NK-92 (cell line): ENCODE data around the gene RHBDD1.

Source experiments
- DNase-seq: peaks from one replicate; lab custom pipeline; 2025; ENCODE audit not compliant: unreplicated experiment; lab: John Stamatoyannopoulos, UW

Gene RHBDD1

DNA sequence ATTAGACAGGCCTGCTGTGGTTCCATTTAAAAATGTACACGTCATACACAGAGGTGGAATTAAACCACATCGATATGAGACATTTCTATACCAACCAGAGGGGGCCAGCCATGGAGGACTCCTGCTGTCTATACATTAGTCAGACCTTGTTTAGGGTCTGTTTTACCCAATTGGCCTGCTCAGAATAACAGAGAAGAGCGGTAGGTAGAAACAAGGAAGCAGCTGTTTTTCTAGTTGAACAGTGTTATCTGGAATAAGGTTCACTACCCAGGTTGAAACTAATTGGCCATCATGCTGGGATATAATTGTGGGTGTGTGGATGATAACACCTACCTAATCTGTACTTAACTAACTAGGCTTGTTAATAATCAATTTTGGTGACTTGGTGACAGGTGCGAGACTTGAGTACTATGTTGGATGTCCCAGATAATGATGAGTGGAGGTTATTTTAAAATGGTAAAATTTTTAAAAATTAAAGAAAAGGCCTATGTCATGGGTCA lies 47.5 kb downstream of the RHBDD1 start:
- DNase-seq, result no peak

DNA sequence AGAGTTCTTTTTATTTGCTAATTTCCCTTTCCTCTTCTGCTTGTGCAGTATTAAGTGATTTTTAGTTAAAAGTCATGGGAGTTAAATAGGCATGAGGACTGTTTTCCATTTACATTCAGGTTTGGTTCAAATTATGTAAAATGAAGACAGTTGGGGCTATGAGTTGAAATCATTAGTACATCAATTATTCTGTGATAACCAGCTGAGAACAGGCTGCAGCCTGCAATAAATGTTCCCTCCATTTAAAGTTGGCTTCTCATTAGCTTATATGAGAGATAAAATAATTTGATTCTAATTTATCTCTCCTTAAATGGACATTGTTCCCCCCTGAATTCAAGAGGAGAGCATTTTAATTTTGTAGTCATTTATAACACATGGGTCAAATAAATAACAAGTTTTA lies 48.3 kb downstream of the RHBDD1 start:
- DNase-seq, result no peak

DNA sequence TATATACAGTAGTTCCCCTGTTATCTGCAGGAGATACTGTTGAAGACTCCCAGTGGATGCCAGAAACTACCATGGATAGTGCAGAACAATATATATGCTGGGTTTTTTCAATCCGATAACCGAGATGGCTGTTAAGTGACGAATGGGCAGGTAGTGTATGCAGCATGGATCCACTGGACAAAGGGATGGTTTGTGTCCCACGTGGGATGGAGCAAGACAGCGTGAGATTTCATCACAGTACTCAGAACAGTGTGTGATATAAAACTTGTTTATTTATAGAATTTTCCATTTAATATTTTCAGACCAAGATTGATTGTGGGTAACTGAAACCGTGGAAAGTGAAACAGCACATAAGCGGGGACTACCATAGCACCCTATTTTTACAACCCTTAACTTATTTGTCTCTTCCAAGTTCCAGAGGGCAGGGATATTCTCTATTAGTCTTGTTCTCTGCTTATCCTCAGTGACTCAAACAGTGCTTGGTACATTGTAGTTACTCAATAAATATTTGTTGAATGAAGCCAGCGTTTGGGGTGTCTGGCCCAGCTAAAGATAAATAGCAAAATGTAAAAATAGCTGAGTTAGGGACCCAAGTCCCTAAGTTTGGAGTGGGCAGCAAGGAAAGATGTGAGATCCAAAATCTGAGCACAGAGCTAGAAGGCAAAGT lies 50.0 kb downstream of the RHBDD1 start:
- DNase-seq, result no peak

DNA sequence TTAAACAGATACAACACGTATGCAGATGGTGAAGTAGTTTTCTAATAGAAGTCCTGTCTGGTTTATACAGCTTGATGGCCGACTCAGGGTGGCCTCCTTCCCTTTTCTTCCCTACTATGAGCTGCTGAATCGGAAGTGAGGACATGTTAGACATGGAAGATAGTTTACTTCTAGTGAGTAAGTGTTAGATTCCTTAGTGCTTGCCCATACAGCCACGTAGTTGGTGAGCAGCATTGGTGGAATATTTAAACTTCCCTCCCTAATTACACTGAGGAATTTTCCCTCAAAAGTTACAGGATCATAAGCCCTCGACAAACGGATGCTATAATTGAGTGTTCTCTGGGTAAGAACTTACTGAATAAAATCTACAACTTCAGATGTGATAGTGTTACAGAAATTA lies 52.1 kb downstream of the RHBDD1 start:
- DNase-seq, result no peak

DNA sequence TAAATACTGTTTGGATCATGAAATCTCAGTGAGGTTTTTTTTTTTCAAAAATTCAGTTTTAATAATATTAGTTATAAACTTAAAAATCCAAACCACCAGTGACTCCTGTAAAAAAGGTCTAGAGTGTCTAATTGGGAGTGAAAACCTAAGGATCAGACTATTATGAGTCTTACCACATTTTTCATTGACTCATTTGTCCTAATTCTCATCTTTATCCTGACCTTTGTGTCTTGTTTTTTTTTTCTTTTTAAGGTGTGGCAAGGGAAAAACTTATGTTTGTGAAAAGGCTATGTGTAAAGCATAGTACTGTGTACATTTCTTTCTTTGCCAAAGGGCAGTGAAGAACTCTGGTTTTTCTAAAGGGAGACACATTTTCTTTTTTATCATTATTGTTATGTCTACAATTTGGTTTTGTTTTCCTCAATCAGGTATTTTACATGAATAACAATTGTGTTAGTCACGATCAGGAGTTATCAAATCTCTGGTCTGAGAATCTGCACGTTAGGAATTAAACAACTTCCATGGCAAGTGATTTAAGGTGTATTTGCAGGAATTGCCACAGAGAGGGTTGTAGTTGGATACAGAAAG lies 52.6 kb downstream of the RHBDD1 start:
- DNase-seq, result no peak

DNA sequence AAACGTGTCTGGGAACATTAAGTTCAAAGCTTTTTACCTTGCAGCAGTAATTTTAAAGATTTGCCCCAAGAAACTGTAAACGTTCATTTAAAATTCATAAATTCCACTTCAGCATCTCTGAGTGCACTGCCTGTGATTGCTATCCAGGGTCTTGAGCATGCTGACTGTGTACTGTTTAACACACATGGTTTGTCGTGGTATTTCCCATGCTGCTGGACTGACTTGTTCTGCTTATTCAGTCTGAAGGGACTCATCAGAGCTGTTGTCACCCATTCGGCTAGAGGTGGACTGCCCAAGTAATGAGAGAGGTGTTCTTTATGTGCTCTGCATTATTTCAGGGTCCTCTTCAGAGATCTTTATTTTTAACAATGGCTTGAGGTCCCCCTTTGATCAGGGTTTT lies 53.1 kb downstream of the RHBDD1 start:
- DNase-seq, result no peak

DNA sequence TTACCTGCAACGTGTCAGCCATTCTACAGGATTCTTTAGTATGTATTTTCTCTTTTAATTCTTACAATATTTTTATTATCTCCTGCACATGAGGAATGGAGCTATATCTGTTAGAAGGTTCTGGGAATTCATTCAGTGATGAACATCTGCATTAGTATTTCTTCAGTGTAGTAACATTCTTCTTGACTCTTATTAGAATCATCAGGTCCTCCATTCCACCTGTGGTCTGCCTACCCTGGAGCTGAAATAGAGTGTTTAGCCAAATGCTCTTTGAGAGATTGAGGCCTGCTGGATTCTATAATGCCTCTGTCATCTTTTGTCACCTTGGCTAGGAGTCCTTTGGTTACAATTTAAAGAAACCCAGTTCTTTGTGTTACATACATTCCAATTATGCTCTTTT lies 54.4 kb downstream of the RHBDD1 start:
- DNase-seq, result no peak

DNA sequence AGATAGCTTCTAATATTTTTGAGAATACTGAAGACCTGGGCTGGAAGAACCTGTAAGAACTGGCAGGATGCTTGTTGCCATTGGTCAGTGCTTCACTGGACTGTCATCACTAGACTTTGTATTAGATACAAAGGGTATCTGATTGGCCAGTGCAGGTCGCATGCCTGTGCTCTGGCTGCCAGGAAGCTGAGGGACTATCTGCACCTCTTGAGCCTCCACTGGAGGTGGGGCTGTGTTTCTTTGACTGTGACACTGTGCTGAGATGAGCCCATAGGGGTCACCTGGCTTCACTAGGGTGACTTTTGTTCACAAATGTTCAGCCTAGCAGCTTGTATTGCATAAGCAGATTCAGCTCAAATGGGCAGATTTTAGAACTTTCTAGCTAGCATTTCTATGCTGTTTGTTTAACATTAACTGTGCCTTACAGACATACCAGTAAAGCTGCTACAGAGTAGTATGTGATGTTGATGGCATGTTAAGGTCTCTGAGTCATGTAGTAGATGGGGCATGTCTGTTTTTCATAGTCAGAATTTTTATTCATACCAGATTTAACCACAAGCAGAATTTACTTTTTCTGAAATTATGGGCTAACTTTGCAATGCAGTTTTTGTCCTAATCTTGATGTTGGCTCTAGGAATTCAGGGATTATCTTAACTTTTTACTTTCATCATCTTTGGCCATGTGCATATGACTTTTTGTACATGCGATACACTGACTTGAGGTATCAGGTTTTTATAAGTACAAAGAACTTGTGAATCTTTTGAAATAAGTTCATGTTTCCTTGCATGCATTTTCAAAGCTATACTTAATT lies 56.1 kb downstream of the RHBDD1 start:
- no peak for DNase-seq

DNA sequence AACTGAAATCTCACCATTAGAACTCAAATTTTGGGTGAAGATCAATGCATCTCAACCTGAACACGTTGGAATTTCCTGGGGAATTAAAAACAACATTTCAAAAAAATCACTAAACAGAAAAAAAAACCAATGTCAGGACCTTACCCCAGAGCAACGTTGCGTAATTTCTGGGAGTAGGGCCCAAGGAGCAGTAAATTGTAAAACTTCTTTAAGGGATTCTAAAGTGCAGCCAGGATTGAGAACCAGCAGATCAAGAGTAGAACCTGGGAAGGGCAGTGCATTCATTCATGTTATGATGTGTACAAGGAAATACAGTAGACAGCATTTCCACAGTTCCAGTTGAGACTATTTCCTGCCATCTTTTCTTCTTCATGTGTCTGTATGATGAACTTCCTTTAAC lies 56.9 kb downstream of the RHBDD1 start:
- DNase-seq, result no peak

DNA sequence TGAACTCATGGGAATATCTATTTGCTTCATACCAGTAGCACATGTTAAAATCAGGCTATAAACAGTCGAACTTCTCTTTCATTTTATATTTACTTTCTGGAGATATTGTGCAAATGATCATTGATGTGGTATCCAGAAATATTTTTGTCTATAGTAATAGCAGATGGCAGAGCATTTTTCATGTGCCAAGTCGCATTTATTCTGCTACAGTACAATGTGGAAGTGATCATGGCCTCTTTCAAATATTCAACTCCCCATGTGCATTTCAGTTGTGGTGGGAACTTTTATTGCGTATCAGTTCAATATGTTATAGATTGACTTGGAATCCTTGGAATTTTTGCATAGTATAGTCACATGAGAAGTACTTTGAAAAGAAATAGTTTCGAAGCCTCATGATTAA lies 57.4 kb downstream of the RHBDD1 start:
- no peak for DNase-seq

DNA sequence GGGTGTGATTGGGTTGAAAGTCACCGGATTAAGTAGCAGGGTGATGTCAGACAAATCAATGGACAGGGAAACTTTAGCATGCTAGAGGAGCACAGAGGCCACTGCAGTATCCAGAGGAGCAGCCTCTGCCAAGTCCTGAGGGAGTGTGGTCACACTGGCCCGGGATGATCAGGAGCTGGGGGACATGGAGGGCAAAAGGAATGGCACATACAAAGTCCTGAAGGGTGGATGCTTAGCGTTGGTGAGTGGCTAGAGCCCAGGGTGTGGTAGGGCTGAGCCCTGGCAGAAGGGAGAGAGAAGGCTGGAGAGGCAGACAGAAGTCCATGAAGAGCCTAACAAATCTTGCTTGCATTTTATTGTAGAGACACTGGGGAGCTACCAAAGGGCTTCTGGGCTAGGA lies 58.9 kb downstream of the RHBDD1 start:
- DNase-seq, result no peak

DNA sequence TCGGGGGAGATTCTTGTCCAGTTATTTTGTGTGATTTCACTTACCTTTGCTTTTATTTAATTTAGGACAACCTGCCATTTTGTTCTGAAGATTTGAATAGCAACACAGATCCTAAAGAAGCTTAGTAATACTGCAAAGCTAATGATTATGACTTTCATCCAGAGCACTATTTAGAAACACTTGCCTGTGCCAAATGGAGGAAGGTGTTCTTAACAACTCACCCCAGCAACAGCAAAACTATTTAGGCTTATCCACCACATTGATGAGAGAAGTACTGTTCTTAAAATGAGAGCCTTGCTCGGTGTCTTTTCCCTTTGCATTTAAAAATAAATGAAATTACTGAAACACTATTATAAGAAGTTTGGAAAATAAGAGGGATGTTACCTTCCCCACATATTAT lies 59.7 kb downstream of the RHBDD1 start:
- no peak for DNase-seq

DNA sequence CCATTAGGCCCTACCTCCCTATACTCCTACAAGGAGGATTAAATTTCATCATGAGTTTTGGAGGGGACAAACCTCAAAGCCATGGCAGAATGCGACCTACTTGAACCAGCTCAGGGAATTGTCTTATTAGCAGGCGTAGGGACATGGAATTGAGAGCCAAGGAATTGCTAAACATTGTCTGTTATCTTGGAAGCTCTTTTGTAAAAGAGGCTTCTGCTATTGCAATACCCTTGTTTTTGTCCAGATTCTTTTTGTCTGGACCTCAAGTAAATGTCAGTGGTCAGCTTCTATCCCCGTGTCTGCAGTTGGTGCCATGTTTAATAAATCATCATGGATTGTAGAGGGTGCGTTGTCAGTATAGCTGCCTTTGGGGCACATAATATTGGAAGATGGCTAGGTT lies 62.3 kb downstream of the RHBDD1 start:
- no peak for DNase-seq

DNA sequence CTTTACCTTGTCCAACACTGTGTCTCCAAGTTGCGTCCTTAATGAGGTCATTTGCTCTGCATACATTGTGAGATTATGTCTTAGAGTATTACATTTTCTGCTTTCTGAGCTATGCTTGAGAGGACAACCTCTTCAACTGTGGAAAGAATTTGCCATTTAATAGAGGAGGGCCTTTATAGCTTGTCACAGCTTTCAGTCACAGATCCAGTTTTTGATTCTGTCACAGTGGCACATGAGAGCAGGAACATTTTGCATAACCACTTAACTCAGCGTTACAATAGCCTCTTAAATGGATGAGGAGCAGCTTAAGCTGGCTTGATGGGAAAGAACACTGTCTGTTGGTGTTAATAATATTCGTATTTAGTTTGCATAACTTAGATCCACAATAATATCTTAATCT lies 63.0 kb downstream of the RHBDD1 start:
- DNase-seq, result no peak

DNA sequence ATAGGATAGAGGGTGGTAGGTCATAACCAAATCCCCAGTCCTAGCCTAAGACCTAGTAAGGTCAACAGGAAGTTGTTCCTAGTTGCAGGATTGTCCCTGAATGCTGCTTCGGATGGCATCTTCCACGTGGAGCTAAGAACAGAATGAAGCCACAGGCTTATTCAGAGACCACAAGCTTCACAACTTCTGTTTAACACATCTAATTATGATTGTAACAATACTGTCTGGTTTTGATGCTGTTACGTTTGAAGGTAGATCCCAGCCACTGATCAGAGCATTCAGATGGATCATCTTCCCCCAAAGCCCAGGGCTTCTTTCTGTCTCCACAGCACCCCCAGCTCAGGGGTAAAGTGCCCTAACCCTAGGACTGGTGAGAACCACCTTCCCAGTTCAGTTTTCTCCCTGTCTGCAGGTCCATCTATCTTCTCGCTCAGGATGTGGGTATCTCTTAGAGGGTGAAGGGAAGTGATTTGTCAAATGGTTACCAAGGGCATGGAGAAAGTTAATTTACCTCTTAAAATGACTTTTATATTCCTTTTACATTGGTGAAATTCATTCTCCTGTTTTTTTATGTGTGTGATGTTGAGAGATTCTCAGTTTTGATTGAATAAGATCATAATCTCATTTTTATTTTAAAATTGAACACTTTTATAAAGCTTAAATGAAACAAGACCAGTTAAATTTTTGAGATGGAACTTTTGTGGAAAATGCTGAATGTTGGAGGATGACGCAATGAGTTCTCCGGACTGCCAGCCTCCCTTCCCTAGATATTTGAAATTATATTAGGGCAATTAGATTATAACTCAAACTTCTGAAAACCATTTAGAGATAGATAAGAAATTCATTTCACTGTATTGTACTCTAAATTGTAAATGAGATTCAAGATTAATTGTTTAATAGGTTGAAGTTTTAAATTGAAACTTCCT lies 66.5 kb downstream of the RHBDD1 start:
- no peak for DNase-seq

DNA sequence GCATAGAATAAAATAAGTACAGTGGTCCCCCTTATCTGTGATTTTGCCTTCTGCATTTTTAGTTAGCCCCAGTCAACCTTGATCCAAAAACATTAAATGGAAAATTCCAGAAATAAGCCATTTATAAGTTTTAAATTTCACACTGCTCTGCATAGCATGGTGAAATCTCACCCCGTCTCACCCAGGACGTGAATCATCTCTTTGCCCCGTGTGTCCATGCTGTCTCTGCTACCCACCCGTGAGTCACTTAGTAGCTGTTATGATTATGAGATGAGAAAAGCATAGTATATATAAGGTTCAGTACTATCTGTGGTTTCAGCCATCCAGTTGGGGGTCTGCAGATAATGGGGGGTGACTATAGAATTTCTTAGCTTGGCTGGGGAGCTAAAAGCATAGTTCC lies 67.3 kb downstream of the RHBDD1 start:
- DNase-seq, result no peak

DNA sequence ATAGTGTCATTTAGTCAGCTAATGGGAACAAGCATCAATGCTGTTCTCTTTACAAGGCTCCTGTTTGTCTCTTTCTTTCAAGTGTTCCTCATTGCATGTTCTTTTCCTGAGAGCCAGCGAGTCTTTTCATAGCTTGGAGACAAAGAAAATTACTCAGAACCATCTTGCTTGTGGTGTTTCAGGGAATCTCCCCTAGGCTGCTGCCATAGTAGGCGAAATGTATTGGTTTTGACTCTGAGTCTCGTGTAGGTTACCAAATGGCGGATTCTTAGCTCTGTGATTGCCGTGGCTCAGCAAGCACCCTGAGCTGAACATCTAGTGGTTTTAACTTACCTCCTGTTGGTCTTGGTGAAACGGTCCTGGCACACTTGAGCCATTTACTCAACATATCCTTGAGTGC lies 68.7 kb downstream of the RHBDD1 start:
- no peak for DNase-seq

DNA sequence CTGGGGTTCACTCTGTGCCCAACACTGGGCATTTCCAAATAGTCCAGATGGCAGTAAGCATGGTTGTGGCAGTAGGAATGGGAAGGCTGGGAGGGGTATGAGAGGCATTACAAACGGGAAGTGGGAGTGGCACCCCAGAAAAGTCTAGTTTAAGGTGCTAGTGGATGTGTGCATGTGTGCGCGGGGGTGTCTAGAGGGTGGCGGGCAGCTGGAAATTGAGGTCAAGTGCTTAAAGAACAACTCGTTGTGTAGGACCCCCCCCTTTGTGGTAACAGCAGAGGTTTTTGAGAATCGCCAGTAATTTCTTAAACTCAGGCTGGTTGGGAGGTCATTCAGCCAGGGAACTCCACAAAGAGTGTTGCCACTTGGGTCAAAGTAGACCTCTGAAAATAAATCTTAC lies 69.9 kb downstream of the RHBDD1 start:
- no peak for DNase-seq

DNA sequence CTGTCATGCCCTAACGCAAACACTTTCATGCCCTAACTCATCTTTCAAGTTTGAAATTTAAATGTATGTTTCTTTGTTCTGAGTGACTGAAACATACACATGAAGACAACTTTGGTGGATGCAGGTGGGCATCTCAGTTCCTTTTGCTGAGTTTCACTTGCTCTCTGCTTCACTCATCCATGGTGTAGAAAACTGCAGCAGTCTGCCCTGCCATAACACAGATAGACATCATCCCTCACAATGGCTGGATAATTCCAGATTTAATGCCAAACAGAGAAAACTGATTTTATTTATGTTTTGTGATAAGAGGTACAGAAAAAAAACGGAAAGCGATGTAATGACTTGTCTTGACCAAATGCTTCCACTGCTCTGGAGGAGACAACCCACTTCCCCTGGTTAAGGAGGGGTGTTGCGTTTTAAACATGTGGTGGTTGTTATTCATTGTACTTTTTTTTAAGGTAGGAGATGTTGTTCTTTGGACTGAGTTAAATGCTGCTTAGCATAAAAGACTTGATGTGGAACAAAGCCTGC lies 70.4 kb downstream of the RHBDD1 start:
- DNase-seq, result no peak

DNA sequence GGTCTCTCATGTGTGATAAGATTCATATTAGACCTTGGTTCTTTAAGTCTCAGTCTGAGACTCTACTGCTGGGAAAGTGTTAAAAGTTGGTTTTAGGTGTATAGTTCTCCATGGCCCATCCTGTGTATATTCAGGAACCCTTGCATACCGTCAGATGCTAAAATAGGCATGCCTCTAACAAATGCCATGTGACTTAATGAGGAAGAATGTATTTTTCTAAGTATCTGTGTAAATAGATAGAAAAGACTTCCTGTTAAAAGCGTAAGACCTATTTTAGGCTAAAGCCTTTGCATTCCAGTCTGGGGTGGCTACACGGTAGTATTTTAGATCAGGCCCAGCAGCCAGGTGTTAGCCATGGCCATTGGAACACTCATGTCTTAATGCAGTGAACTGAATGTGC lies 73.3 kb downstream of the RHBDD1 start:
- DNase-seq, result no peak

DNA sequence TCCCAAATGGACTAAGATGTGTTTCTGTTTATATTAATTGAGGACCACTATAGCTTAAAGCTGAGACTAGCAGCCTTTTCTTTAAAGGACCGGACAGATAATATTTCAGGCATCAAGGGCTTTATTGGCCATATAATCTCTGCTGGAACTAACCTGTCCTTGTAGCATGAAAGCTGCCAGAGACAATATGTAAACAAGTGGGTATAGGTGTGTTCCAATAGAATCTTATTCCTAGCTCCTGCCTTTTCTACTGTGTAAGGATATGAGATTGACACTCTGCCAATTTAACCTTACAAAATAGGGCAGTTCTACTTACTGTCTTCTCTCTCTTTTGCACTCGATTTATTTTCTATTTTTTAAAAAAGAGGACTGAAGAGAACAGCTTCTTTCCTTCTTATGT lies 74.0 kb downstream of the RHBDD1 start:
- DNase-seq, result no peak
